Measurements from ENCODE around the gene SEC14L5.

Gene SEC14L5

GRCh38 chr16:5015351-5015750 lies 57.2 kb downstream of the SEC14L5 start:
- DNase-seq (ENCODE audit: low spot score): no peak

- DNase-seq (ENCODE audit: low spot score): no peak
Observed at GRCh38 chr16:5015887-5016286, 57.8 kb downstream of the SEC14L5 start.

GRCh38 chr16:5016967-5017677 lies 59.0 kb downstream of the SEC14L5 start:
- no peak for DNase-seq (ENCODE audit: low spot score)

GRCh38 chr16:5017678-5017969 lies 59.5 kb downstream of the SEC14L5 start:
- DNase-seq (ENCODE audit: low spot score): no peak

GRCh38 chr16:5018793-5019192 lies 60.7 kb downstream of the SEC14L5 start:
- DNase-seq (ENCODE audit: low spot score): no peak

- DNase-seq (ENCODE audit: low spot score): no peak
Observed at GRCh38 chr16:5019775-5020174, 61.6 kb downstream of the SEC14L5 start.

- no peak for DNase-seq (ENCODE audit: low spot score)
Observed at GRCh38 chr16:5020551-5020950, 62.4 kb downstream of the SEC14L5 start.

- DNase-seq (ENCODE audit: low spot score): no peak
Observed at GRCh38 chr16:5022521-5022920, 64.4 kb downstream of the SEC14L5 start.

GRCh38 chr16:5024632-5025031 lies 66.5 kb downstream of the SEC14L5 start:
- DNase-seq (ENCODE audit: low spot score): peak; percentile 67

GRCh38 chr16:5025171-5025632 lies 67.1 kb downstream of the SEC14L5 start:
- peak; percentile 67 for DNase-seq (ENCODE audit: low spot score)

GRCh38 chr16:5026664-5027063 lies 68.5 kb downstream of the SEC14L5 start:
- no peak for DNase-seq (ENCODE audit: low spot score)

GRCh38 chr16:5027086-5027485 lies 69.0 kb downstream of the SEC14L5 start:
- no peak for DNase-seq (ENCODE audit: low spot score)

GRCh38 chr16:5027575-5028235 lies 69.6 kb downstream of the SEC14L5 start:
- DNase-seq (ENCODE audit: low spot score): no peak

GRCh38 chr16:5028950-5029475 lies 70.9 kb downstream of the SEC14L5 start:
- no peak for DNase-seq (ENCODE audit: low spot score)

- DNase-seq (ENCODE audit: low spot score): no peak
Observed at GRCh38 chr16:5030251-5030870, 72.2 kb downstream of the SEC14L5 start.

- DNase-seq (ENCODE audit: low spot score): no peak
Observed at GRCh38 chr16:5031601-5032000, 73.5 kb downstream of the SEC14L5 start.

GRCh38 chr16:5032748-5033167 lies 74.6 kb downstream of the SEC14L5 start:
- no peak for DNase-seq (ENCODE audit: low spot score)

- DNase-seq (ENCODE audit: low spot score): peak; percentile 92
Observed at GRCh38 chr16:5033256-5034166, 75.4 kb downstream of the SEC14L5 start, which contains the start of gene NAGPA. TSS of gene NAGPA (minus strand) at chr16:5033935. CDS start at chr16:5033914, 21 bp downstream.

- DNase-seq (ENCODE audit: low spot score): no peak
Observed at GRCh38 chr16:5034167-5034523, 76.0 kb downstream of the SEC14L5 start.

- no peak for DNase-seq (ENCODE audit: low spot score)
Observed at GRCh38 chr16:5035909-5036227, 77.7 kb downstream of the SEC14L5 start.

- peak; percentile 7 for DNase-seq (ENCODE audit: low spot score)
Observed at GRCh38 chr16:5036228-5037156, 78.4 kb downstream of the SEC14L5 start.

Data from D341Med (cell line).